ENCODE data around the gene ARHGAP28.
A peak's percentile ranks its signal among the peaks of the same experiment; 100 is the strongest.

ARHGAP28 gene

GRCh38 chr18:6729247-6730091, at the start of gene ARHGAP28:
Gene ARHGAP28, plus strand, starts transcription at chr18:6729716. Its CDS starts 106 bp downstream, at chr18:6729822.
- TF ChIP-seq MAX (IDR thresholded peaks at IDR 0.05) (peak; percentile 54; the same call in 1 of the 2 replicates), YY1 (IDR thresholded peaks at IDR 0.05; ENCODE audit: low read depth) (no peak), NFIC (IDR thresholded peaks at IDR 0.05) (no peak)

- no peak for TF ChIP-seq REST (IDR thresholded peaks at IDR 0.05; ENCODE audit: low read depth)
- TF ChIP-seq CEBPB (IDR thresholded peaks at IDR 0.05): no peak
- no peak for TF ChIP-seq EGR1 (IDR thresholded peaks at IDR 0.05)
- no peak for TF ChIP-seq FOXM1 (IDR thresholded peaks at IDR 0.05; ENCODE audit: borderline replicate concordance, low read depth)
- no peak for TF ChIP-seq RAD21 (IDR thresholded peaks at IDR 0.05; ENCODE audit: low read depth)
- no peak for TF ChIP-seq USF1 (IDR thresholded peaks at IDR 0.05)
- TF ChIP-seq TCF12 (IDR thresholded peaks at IDR 0.05; ENCODE audit: low read depth): no peak
- TF ChIP-seq MAX (IDR thresholded peaks at IDR 0.05): no peak
- TF ChIP-seq YY1 (IDR thresholded peaks at IDR 0.05; ENCODE audit: low read depth): no peak
- no peak for TF ChIP-seq TAF1 (IDR thresholded peaks at IDR 0.05; ENCODE audit: low read depth)
- no peak for TF ChIP-seq NFIC (IDR thresholded peaks at IDR 0.05)
- TF ChIP-seq EP300 (IDR thresholded peaks at IDR 0.05; ENCODE audit: borderline replicate concordance): no peak
- TF ChIP-seq TEAD4 (IDR thresholded peaks at IDR 0.05): no peak
- TF ChIP-seq CREB1 (IDR thresholded peaks at IDR 0.05; ENCODE audit: low read depth): no peak
- no peak for TF ChIP-seq ZBTB7A (IDR thresholded peaks at IDR 0.05; ENCODE audit: low read depth)
Observed at GRCh38 chr18:6681331-6681875, 48.1 kb upstream of the ARHGAP28 start.

GRCh38 chr18:6682437-6683111, 46.9 kb upstream of the ARHGAP28 start:
- TF ChIP-seq REST (IDR thresholded peaks at IDR 0.05; ENCODE audit: low read depth): no peak
- TF ChIP-seq ZBTB7A (IDR thresholded peaks at IDR 0.05; ENCODE audit: low read depth): no peak
- TF ChIP-seq EP300 (IDR thresholded peaks at IDR 0.05; ENCODE audit: borderline replicate concordance): no peak
- TF ChIP-seq RAD21 (IDR thresholded peaks at IDR 0.05; ENCODE audit: low read depth): no peak
- no peak for TF ChIP-seq CREB1 (IDR thresholded peaks at IDR 0.05; ENCODE audit: low read depth)
- TF ChIP-seq FOXM1 (IDR thresholded peaks at IDR 0.05; ENCODE audit: borderline replicate concordance, low read depth): no peak
- no peak for TF ChIP-seq CEBPB (IDR thresholded peaks at IDR 0.05)
- no peak for TF ChIP-seq YY1 (IDR thresholded peaks at IDR 0.05; ENCODE audit: low read depth)
- TF ChIP-seq USF1 (IDR thresholded peaks at IDR 0.05): no peak
- TF ChIP-seq TEAD4 (IDR thresholded peaks at IDR 0.05): no peak
- no peak for TF ChIP-seq TCF12 (IDR thresholded peaks at IDR 0.05; ENCODE audit: low read depth)
- TF ChIP-seq EGR1 (IDR thresholded peaks at IDR 0.05): no peak
- no peak for TF ChIP-seq TAF1 (IDR thresholded peaks at IDR 0.05; ENCODE audit: low read depth)
- TF ChIP-seq NFIC (IDR thresholded peaks at IDR 0.05): no peak

GRCh38 chr18:6683112-6683876, 46.2 kb upstream of the ARHGAP28 start:
- TF ChIP-seq CEBPB (IDR thresholded peaks at IDR 0.05): no peak
- no peak for TF ChIP-seq TCF12 (IDR thresholded peaks at IDR 0.05; ENCODE audit: low read depth)
- no peak for TF ChIP-seq REST (IDR thresholded peaks at IDR 0.05; ENCODE audit: low read depth)
- no peak for TF ChIP-seq MAX (IDR thresholded peaks at IDR 0.05)
- TF ChIP-seq EP300 (IDR thresholded peaks at IDR 0.05; ENCODE audit: borderline replicate concordance): no peak
- no peak for TF ChIP-seq CREB1 (IDR thresholded peaks at IDR 0.05; ENCODE audit: low read depth)
- no peak for TF ChIP-seq EGR1 (IDR thresholded peaks at IDR 0.05)
- no peak for TF ChIP-seq YY1 (IDR thresholded peaks at IDR 0.05; ENCODE audit: low read depth)
- TF ChIP-seq USF1 (IDR thresholded peaks at IDR 0.05): no peak
- no peak for TF ChIP-seq ZBTB7A (IDR thresholded peaks at IDR 0.05; ENCODE audit: low read depth)
- TF ChIP-seq NFIC (IDR thresholded peaks at IDR 0.05): no peak
- TF ChIP-seq TEAD4 (IDR thresholded peaks at IDR 0.05): no peak
- TF ChIP-seq RAD21 (IDR thresholded peaks at IDR 0.05; ENCODE audit: low read depth): no peak
- TF ChIP-seq FOXM1 (IDR thresholded peaks at IDR 0.05; ENCODE audit: borderline replicate concordance, low read depth): no peak
- TF ChIP-seq TAF1 (IDR thresholded peaks at IDR 0.05; ENCODE audit: low read depth): no peak
